ENCODE data around the gene UBXN10. TPM values are rescaled to one million over a fixed set of nuclear protein-coding genes. Genes with fewer than 3 reads are reported as not detected.

UBXN10 gene
- total and polyA plus RNA-seq, 2 of the 13 experiments (the other 11 are each of a cell fraction or from before 2014, with no cell fraction given), result 0.04 to 0.05 TPM

GRCh38 chr1:20167126-20167525, 18.8 kb upstream of the UBXN10 start:
- Histone ChIP-seq H3K4me2 (ENCODE audit: low read depth, low read length) (no peak overlapping the region), H3K27me3 (ENCODE audit: control insufficient read depth in 1 of 2, insufficient read depth in 2 of 2, low read length in 2 of 2) (peaks cover 2 to 31% of the 10 kb centered on the region in 2 experiments; a peak in 4 of 5 replicates), H3K79me2 (ENCODE audit: insufficient read depth, low read length) (no peaks in the 10 kb centered on the region), H3K4me1 (ENCODE audit: insufficient read depth, low read length) (no peaks in the 10 kb centered on the region), H3K9ac (ENCODE audit: insufficient read depth, low read depth, low read length) (no peak overlapping the region), H3K4me3 (replicated peaks in 1 of 3; ENCODE audit: insufficient read depth in 1 of 3, low read depth in 2 of 3, low read length in 3 of 3) (no peak overlapping the region), H3K36me3 (replicated peaks in 1 of 2; ENCODE audit: control insufficient read depth in 1 of 2, insufficient read depth in 2 of 2, low read length in 2 of 2) (no peaks in the 10 kb centered on the region; a peak in 1 of 5 replicates), H4K20me1 (ENCODE audit: insufficient read depth, low read length) (no peaks in the 10 kb centered on the region), H2AFZ (ENCODE audit: low read length) (no peak overlapping the region), H3K9me3 (ENCODE audit: low read length) (no peaks in the 10 kb centered on the region), H3K27ac (ENCODE audit: extremely low read length, insufficient read depth, low read length) (no peak overlapping the region)
- TF ChIP-seq MNT (IDR thresholded peaks at IDR 0.05) (peak; percentile 67), ZNF34 (CRISPR knock-in tag; IDR thresholded peaks at IDR 0.05; ENCODE audit: borderline replicate concordance) (no peak), MXI1 (IDR thresholded peaks at IDR 0.05; ENCODE audit: borderline replicate concordance, low read depth, low read length) (no peak)
- POLR2A ChIA-PET, result no interaction called here
- in situ Hi-C loops (cut with HindIII; ENCODE audit: extremely low pct_ligation_motif_present, low pct_unique_long_range_greater_than_20kb) (no loop called here), intact Hi-C loops (cut with micrococcal nuclease; ENCODE audit: unreplicated experiment) (no loop called here)
- ATAC-seq (no peak), DNase-seq (ENCODE audit: low spot score) (no peak), FAIRE-seq (no peak)
- CTCF ChIA-PET (ENCODE audit: low intra/inter-chr PET ratio, low total read pairs), result no interaction called here
- WGBS (ENCODE audit: low lambda C conversion rate), result 34% methylated on average over 8 of the region's 8 CpGs
- BruUV-seq (replicated peaks), result no TSS peak

GRCh38 chr1:20168564-20169491, 17.1 kb upstream of the UBXN10 start:
- intact Hi-C loops (cut with micrococcal nuclease; ENCODE audit: unreplicated experiment) (no loop called here), in situ Hi-C loops (cut with HindIII; ENCODE audit: extremely low pct_ligation_motif_present, low pct_unique_long_range_greater_than_20kb) (no loop called here)
- ATAC-seq (no peak), FAIRE-seq (no peak), DNase-seq (ENCODE audit: low spot score) (no peak)
- no peaks in the 10 kb centered on the region for H3K79me2 ChIP-seq (ENCODE audit: insufficient read depth, low read length)
- BruUV-seq (replicated peaks), result no TSS peak
- 10% methylated on average over 7 of the region's 9 CpGs for WGBS (ENCODE audit: low lambda C conversion rate)
- H3K4me2 ChIP-seq (ENCODE audit: low read depth, low read length), result no peak overlapping the region
- no peaks in the 10 kb centered on the region for H3K9me3 ChIP-seq (ENCODE audit: low read length)
- no peak overlapping the region for H2AFZ ChIP-seq (ENCODE audit: low read length)
- no peak overlapping the region for H3K27ac ChIP-seq (ENCODE audit: extremely low read length, insufficient read depth, low read length)
- ChIA-PET POLR2A (no interaction called here), CTCF (ENCODE audit: low intra/inter-chr PET ratio, low total read pairs) (no interaction called here)
- no peaks in the 10 kb centered on the region; a peak in 1 of 5 replicates for H3K36me3 ChIP-seq (replicated peaks in 1 of 2; ENCODE audit: control insufficient read depth in 1 of 2, insufficient read depth in 2 of 2, low read length in 2 of 2)
- peaks cover 4 to 28% of the 10 kb centered on the region in 2 experiments; a peak in 4 of 5 replicates for H3K27me3 ChIP-seq (ENCODE audit: control insufficient read depth in 1 of 2, insufficient read depth in 2 of 2, low read length in 2 of 2)
- no peaks in the 10 kb centered on the region for H4K20me1 ChIP-seq (ENCODE audit: insufficient read depth, low read length)
- no peaks in the 10 kb centered on the region for H3K4me1 ChIP-seq (ENCODE audit: insufficient read depth, low read length)
- H3K4me3 ChIP-seq (replicated peaks in 1 of 3; ENCODE audit: insufficient read depth in 1 of 3, low read depth in 2 of 3, low read length in 3 of 3), result no peak overlapping the region
- H3K9ac ChIP-seq (ENCODE audit: insufficient read depth, low read depth, low read length), result no peak overlapping the region
- no peak for TF ChIP-seq ZNF333 (CRISPR knock-in tag; IDR thresholded peaks at IDR 0.05; ENCODE audit: borderline replicate concordance)
- TF ChIP-seq ZNF230 (CRISPR knock-in tag; IDR thresholded peaks at IDR 0.05), result no peak
- TF ChIP-seq HOXD1 (CRISPR knock-in tag; IDR thresholded peaks at IDR 0.05), result no peak
- no peak for TF ChIP-seq KMT2B (CRISPR knock-in tag; IDR thresholded peaks at IDR 0.05)
- no peak for TF ChIP-seq ELF1 (CRISPR knock-in tag; IDR thresholded peaks at IDR 0.05)
- no peak for TF ChIP-seq ZNF530 (CRISPR knock-in tag; IDR thresholded peaks at IDR 0.05; ENCODE audit: low read depth)
- TF ChIP-seq NFE2L1 (CRISPR knock-in tag; IDR thresholded peaks at IDR 0.05; ENCODE audit: borderline replicate concordance), result no peak
- no peak for TF ChIP-seq STAG1 (CRISPR knock-in tag; IDR thresholded peaks at IDR 0.05)
- TF ChIP-seq MATR3 (CRISPR knock-in tag; IDR thresholded peaks at IDR 0.05), result no peak
- no peak for TF ChIP-seq KLF12 (CRISPR knock-in tag; IDR thresholded peaks at IDR 0.05; ENCODE audit: borderline replicate concordance)
- TF ChIP-seq HCFC1 (IDR thresholded peaks at IDR 0.05; ENCODE audit: low read depth, low read length), result no peak
- TF ChIP-seq FOXP4 (CRISPR knock-in tag; IDR thresholded peaks at IDR 0.05), result no peak
- TF ChIP-seq ZNF562 (CRISPR knock-in tag; IDR thresholded peaks at IDR 0.05; ENCODE audit: borderline replicate concordance), result no peak
